HG02884 (cell line): ENCODE results near the gene KCNJ6.

Experiments
- ATAC-seq: cut with Tn5 transposase; IDR thresholded peaks from one replicate; pipeline ENCODE4 v1.9.1; 2021; ENCODE audit warnings: mild to moderate bottlenecking, moderate library complexity; ENCODE audit not compliant: unreplicated experiment

KCNJ6 gene

GRCh38 chr21:37907076-37907475, 9.2 kb downstream of the KCNJ6 start:
- ATAC-seq, result no peak

GRCh38 chr21:37905291-37905690, 11.0 kb downstream of the KCNJ6 start:
- ATAC-seq, result no peak

GRCh38 chr21:37904856-37905255, 11.4 kb downstream of the KCNJ6 start:
- ATAC-seq, result no peak

GRCh38 chr21:37903396-37903795, 12.9 kb downstream of the KCNJ6 start:
- no peak for ATAC-seq

- ATAC-seq, result no peak
Measured at GRCh38 chr21:37899146-37899545, 17.1 kb downstream of the KCNJ6 start.

- no peak for ATAC-seq
Measured at GRCh38 chr21:37896788-37897187, 19.5 kb downstream of the KCNJ6 start.

GRCh38 chr21:37891972-37892371, 24.3 kb downstream of the KCNJ6 start:
- no peak for ATAC-seq

GRCh38 chr21:37888659-37889058, 27.6 kb downstream of the KCNJ6 start:
- no peak for ATAC-seq

- no peak for ATAC-seq
Measured at GRCh38 chr21:37886726-37887299, 29.4 kb downstream of the KCNJ6 start.

GRCh38 chr21:37886120-37886519, 30.1 kb downstream of the KCNJ6 start:
- ATAC-seq, result no peak

GRCh38 chr21:37878946-37879660, 37.2 kb downstream of the KCNJ6 start:
- ATAC-seq, result no peak

- no peak for ATAC-seq
Measured at GRCh38 chr21:37877888-37878684, 38.2 kb downstream of the KCNJ6 start.

GRCh38 chr21:37877171-37877570, 39.1 kb downstream of the KCNJ6 start:
- ATAC-seq, result no peak

- ATAC-seq, result no peak
Measured at GRCh38 chr21:37876561-37876960, 39.7 kb downstream of the KCNJ6 start.

GRCh38 chr21:37874904-37875780, 41.1 kb downstream of the KCNJ6 start:
- ATAC-seq, result no peak

- ATAC-seq, result no peak
Measured at GRCh38 chr21:37874481-37874880, 41.8 kb downstream of the KCNJ6 start.

GRCh38 chr21:37873655-37874054, 42.6 kb downstream of the KCNJ6 start:
- ATAC-seq, result no peak

GRCh38 chr21:37871121-37871862, 45.0 kb downstream of the KCNJ6 start:
- no peak for ATAC-seq

- no peak for ATAC-seq
Measured at GRCh38 chr21:37870221-37870620, 46.0 kb downstream of the KCNJ6 start.

GRCh38 chr21:37869661-37870060, 46.6 kb downstream of the KCNJ6 start:
- no peak for ATAC-seq
